HG03354 (cell line): ENCODE measurements around the gene AVPR2.

Experiments used
- ATAC-seq: cut with Tn5 transposase; IDR thresholded peaks from one replicate; pipeline ENCODE4 v1.9.1; 2021; ENCODE audit warnings: mild to moderate bottlenecking; ENCODE audit not compliant: unreplicated experiment, poor library complexity, severe bottlenecking

The AVPR2 gene

DNA sequence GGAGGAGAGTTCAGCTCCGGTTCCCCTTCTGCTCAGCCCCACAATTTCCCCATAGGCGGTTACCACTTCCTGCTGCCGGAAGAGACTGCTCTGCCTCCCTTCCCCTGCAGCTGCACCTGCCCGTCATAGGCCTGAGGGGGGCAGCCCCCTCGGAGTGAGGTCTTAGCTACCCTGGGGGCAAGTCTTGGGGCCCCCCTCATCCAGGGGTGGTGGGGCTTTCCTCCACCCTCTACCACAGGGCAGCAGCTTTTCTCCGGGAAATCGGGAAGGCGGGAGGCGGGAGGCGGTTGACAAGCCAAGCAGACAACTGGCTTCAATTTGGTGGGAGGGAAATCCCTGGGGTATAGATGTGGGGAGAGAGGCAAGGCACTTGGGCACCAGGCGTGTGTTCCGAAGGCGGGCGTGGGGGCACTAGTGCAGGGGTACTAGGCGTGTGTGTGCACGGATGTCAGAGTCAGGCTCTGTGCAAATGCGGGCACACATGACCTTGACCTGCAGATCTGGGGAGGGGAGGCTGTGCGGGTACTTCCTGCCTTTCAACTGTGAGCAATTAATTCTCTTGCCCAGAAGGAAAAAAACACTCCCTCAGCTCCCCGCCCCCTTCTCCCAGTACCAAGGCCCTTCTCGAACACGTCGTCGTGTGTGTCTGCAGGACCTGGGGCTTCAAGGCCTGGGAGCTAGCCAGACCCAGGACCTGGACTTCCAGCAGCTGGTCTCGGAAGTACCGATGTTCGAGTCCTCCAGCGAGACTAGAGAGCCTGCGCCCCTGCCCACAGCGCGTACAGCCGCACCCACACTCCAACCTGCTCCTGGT, 22.6 kb downstream of the AVPR2 start:
- ATAC-seq = peak; percentile 55

- peak; percentile 0 for ATAC-seq
Observed at GRCh38 chrX:153927672-153927921, 23.1 kb downstream of the AVPR2 start.

GRCh38 chrX:153927922-153928760, 23.7 kb downstream of the AVPR2 start:
- peak; percentile 82 for ATAC-seq

DNA sequence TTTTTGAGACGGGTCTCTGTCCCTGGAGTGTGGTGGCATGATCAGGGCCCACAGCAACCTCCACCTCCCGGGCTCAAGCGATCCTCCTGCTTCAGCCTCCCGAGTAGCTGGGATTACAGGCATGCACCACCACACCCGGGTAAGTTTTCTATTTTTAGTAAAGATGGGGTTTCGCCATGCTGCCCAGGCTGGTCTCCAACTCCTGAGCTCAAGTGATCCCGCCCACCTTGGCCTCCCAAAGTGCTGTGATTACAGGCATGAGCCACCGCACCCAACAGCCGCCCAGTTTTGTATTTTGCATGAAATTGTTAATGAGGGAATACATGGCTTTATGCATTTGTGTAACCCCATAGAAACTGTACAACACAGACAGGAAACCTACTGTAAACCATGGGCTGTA, 24.4 kb downstream of the AVPR2 start:
- no peak for ATAC-seq

- ATAC-seq = no peak
Observed at GRCh38 chrX:153929576-153929975, 25.1 kb downstream of the AVPR2 start.

- ATAC-seq = no peak
Observed at GRCh38 chrX:153930011-153930910, 25.8 kb downstream of the AVPR2 start.

DNA sequence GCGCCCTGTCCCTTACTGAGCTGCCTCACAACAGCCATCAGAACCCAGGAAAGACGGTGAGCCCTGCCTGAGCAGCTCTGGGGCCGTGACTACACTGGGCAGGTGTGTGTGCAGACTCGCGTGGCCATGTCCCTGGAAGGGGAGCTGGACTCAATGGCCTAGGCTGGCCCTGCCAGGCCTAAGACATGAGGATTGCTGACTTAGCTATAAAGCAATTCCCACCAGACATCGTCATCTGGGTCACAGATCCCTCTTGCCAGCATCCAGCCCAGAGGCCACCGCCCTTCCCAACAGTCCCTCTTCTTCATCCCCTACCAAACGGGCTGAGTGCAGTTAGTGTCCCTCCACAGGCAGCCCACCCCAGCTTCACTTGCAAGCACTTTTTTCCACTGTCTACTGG, 26.7 kb downstream of the AVPR2 start:
- ATAC-seq = no peak

GRCh38 chrX:153931748-153932147, 27.3 kb downstream of the AVPR2 start:
- ATAC-seq = no peak

DNA sequence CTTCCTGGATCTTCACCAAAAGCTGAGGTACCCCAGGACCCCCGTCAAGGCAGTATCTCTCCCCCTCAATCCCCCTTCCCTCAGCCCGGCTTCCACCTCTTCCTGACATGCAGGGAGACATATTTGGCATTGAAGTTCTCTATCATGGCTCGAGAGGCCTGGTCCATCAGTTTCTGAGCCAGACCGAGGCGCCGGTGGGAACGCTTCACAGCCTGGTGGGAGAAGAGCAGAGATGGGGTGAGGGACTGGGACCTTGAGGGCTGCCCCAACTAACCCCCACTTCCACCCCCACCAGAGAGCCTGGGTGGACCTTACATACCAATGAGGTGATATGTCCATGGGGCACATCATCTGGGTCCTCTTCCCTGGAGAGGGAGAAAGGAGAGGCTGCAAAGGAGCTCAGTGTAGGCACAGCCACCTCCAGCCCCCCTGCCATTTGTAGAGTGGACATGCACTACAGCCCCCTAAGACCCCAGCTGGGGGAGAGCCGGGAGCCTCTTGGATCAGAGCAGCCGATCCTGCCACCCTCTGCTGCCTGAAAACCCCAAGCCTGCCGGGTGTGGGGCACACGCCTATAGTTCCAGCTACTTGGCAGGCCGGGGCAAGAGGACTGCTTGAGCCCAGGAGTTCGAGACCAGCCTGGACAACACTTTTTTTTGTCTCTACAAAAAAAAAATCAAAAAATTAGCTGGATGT, 27.9 kb downstream of the AVPR2 start:
- ATAC-seq = no peak

GRCh38 chrX:153933748-153934147, 29.3 kb downstream of the AVPR2 start:
- no peak for ATAC-seq

DNA sequence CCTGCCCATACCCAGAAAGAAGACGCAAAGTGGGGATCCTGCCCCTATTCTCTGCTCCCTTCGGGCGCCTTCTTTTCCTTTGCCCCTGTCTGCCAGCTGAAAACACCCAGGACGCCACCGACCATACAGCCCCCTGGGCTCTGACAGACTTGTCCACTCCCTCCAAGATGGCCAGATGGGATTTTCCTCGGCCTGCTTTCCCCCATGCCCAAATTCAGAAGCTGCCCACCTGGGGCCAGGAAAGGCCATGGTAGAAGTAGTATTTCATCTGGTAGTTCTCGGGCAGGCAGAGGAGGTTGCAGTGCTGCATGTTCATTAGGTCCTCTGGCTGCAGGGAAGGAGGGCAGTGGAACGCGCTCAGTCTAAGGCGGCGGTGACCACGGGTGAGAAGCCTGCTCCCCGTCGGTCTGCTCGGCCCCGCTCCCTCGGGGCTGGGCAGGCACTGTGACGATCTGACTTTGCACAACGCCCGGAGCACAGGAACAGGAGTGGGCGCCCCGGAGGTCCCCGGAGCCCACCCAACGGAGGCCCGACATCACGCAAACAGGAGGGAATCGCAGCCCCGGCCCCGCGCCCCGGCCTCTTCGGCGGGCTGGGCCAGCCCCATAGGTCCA, 29.8 kb downstream of the AVPR2 start:
- peak; percentile 34 for ATAC-seq

DNA sequence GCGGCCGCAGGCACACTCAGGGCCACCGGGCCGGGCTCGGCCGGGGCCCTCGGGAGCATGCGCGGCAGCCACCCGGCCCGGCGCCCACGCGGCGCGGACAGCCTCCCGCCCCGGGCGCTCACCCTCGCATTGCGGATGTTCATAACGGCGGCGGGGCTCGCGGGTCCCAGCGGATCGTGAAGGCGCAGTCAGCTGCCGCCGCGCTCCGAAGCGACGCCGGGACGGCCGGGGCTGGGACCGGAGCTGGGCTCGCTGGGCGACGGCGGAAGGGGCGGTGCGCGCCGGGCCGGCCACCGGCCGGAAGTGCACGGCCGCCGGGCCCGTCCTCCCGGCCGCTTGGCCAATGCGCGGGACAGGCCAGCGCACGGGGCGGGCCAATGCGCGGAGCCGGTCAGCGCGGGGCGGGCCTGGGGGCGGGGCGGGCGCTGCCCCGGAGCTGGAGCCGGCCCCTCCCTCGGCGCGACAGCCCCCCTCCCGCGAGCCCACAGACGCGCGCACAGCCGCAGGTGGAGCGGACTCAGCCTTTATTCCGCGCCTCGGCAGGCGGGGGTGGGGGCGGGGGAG, 30.4 kb downstream of the AVPR2 start, which contains the start of gene NAA10:
NAA10 (minus strand) TSS at position 276 of the 564 bp plus-strand sequence; CDS start at position 143, 133 bp downstream.
- peak; percentile 94 for ATAC-seq

DNA sequence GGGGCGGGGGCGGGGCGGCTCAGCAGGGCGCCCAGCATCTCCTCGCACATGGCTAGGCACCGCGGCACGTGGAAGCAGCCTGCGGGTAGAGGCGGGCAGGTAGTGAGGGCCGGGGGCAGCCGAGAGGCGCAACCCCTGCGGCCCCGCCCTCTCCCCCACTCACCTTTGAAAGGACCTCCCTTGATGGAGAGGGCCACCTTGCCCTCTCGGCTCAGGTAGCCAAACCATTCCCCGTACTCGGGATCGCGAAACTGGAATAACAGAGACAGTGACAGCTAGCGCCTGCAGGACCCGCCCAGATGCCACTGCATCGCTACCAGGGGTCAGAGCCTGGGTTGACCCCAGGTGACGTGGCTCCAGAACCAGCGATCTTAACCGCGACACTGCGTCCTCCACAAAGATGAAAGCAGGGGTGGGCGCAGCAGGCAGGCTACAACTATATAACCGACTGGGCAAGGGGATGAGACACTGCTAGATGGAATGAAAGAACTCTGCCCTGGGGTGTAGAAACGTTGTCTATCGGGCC, 30.9 kb downstream of the AVPR2 start:
- ATAC-seq = peak; percentile 10

- no peak for ATAC-seq
Observed at GRCh38 chrX:153937056-153937455, 32.6 kb downstream of the AVPR2 start.

DNA sequence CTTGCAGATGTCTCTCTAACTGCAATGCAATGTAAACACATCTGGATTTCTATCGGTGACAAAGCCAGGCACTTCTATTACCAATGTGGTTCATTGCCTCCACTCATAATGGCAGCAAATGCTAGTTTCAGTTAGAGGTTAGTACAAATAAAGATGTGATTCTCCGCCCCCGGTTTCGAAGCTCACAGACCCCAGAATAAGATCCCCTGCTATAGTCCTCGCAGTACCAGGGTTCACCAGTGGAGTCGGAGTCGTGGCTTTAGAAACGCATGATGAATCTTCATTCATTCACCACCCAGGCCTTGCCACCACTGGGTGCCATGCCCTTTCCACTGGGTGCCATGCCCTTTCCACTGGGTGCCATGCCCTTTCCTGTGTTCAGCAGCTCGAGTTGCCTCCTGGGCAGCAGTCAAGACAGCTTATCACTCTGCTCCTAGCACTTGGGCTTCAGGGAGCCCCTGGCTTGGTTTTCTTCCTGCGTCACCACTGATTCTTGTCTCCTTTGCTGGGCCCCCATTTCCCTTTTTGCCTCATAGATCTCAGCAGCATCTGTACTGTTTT, 33.8 kb downstream of the AVPR2 start:
- no peak for ATAC-seq

GRCh38 chrX:153939573-153939972, 35.1 kb downstream of the AVPR2 start:
- no peak for ATAC-seq

GRCh38 chrX:153941336-153942252, 37.1 kb downstream of the AVPR2 start:
- no peak for ATAC-seq
